GM23248 (cell line): ENCODE results near the gene GBE1.

Source experiments
- EZH2 ChIP-seq: fragments of 200-600 bp; sonication (generic); IDR thresholded peaks from 2 replicates; pipeline ENCODE4 v1.6.1; 2018; ENCODE audit warnings: antibody characterized with exemption, mild to moderate bottlenecking; ENCODE audit not compliant: insufficient read depth, poor library complexity, severe bottlenecking
- EZH2phosphoT487 ChIP-seq: fragments of 200-600 bp; sonication (generic); IDR thresholded peaks from 2 replicates; pipeline ENCODE4 v1.6.1; 2018; ENCODE audit warnings: antibody characterized with exemption, moderate library complexity, mild to moderate bottlenecking, low read depth; ENCODE audit not compliant: insufficient read depth

- no peak for TF ChIP-seq EZH2
- no peak for TF ChIP-seq EZH2phosphoT487
These were observed 20.7 kb downstream of the GBE1 start for GRCh38 chr3:81740731-81741130.
